IMR-90 (cell line): ENCODE results near the gene ALDH1A1. TPM values are rescaled to one million over a fixed set of nuclear protein-coding genes. Genes with fewer than 3 reads are reported as not detected.

Experiments used
- ATAC-seq: fragments of 200-7000 bp; cut with Tn5 transposase; 2 replicates; pipeline ENCODE4 v1.9.1; 2020; ENCODE audit warnings: low read depth, mild to moderate bottlenecking, moderate library complexity
- BruUV-seq: library from RNA; stranded (reverse); fragments of 400-500 nt; replicated peaks from 2 replicates; lab custom pipeline; 2021; lab: Mats Ljungman, UMichigan
- CTCF ChIA-PET: fragments of 300-600 bp; formaldehyde crosslinking; extraction: SDS; loops from one replicate; lab custom pipeline; 2021; ENCODE audit warnings: antibody characterized with exemption; lab: Yijun Ruan, JAX
- POLR2A ChIA-PET: fragments of 300-600 bp; sonication (Branson Sonifier 250); formaldehyde crosslinking; loops from one replicate; lab custom pipeline; 2022; ENCODE audit warnings: antibody characterized with exemption; ENCODE audit not compliant: unreplicated experiment; lab: Charles Lee
- DNase-seq: peaks from one replicate; pipeline ENCODE4 v3.0.0; 2013
- H2AFZ ChIP-seq: replicated peaks from 2 replicates; pipeline ENCODE3; 2013; ENCODE audit warnings: low read length, mild to moderate bottlenecking; ENCODE audit not compliant: poor library complexity
- H2AK5ac ChIP-seq: 2 replicates; pipeline ENCODE4 v1.6.1; 2013; ENCODE audit warnings: low read depth, low read length, inconsistent platforms
- H2AK9ac ChIP-seq: replicated peaks from 2 replicates; pipeline ENCODE3; 2013; ENCODE audit warnings: mild to moderate bottlenecking, low read depth, low read length, moderate library complexity; ENCODE audit not compliant: poor library complexity
- H2BK120ac ChIP-seq: 2 replicates; pipeline ENCODE4 v1.6.1; 2013; ENCODE audit warnings: low read depth, low read length, inconsistent platforms
- H2BK15ac ChIP-seq: 3 replicates; pipeline ENCODE4 v1.6.1; 2013; ENCODE audit warnings: low read depth, low read length, inconsistent platforms
- H2BK20ac ChIP-seq: 2 replicates; pipeline ENCODE4 v1.6.1; 2013; ENCODE audit warnings: low read depth, mild to moderate bottlenecking, inconsistent platforms, low read length, moderate library complexity
- H2BK5ac ChIP-seq: 2 replicates; pipeline ENCODE4 v1.6.1; 2013; ENCODE audit warnings: mild to moderate bottlenecking, low read depth, low read length, inconsistent platforms; ENCODE audit not compliant: poor library complexity, severe bottlenecking
- H3K14ac ChIP-seq: replicated peaks from 2 replicates; pipeline ENCODE4 v1.6.1; 2013; ENCODE audit warnings: low read depth, low read length, inconsistent platforms
- H3K18ac ChIP-seq: 2 replicates; pipeline ENCODE4 v1.6.1; 2013; ENCODE audit warnings: low read depth, low read length, control low read depth
- H3K23ac ChIP-seq: 2 replicates; pipeline ENCODE4 v1.6.1; 2013; ENCODE audit warnings: low read depth, low read length, inconsistent platforms
- H3K27ac ChIP-seq: 2 replicates; pipeline ENCODE4 v1.5.1; 2013; ENCODE audit warnings: mild to moderate bottlenecking, control low read depth, low read length; ENCODE audit not compliant: insufficient read depth
- H3K27me3 ChIP-seq: 2 replicates; pipeline ENCODE4 v1.6.1; 2013; ENCODE audit warnings: low read length; ENCODE audit not compliant: control insufficient read depth, insufficient read depth
- H3K36me3 ChIP-seq: 2 replicates; pipeline ENCODE4 v1.6.1; 2013; ENCODE audit warnings: low read length, mixed read lengths; ENCODE audit not compliant: control insufficient read depth, insufficient read depth
- H3K4ac ChIP-seq: 2 replicates; pipeline ENCODE4 v1.6.1; 2013; ENCODE audit warnings: low read depth, low read length, inconsistent platforms
- H3K4me1 ChIP-seq: 2 replicates; pipeline ENCODE4 v1.6.1; 2013; ENCODE audit warnings: low read length, mixed read lengths; ENCODE audit not compliant: control insufficient read depth, insufficient read depth
- H3K4me2 ChIP-seq: 2 replicates; pipeline ENCODE4 v1.6.1; 2013; ENCODE audit warnings: low read depth, mild to moderate bottlenecking, control low read depth, low read length, moderate library complexity
- H3K4me3 ChIP-seq: 2 replicates; pipeline ENCODE4 v1.5.1; 2013; ENCODE audit warnings: low read depth, mild to moderate bottlenecking, control low read depth, low read length, moderate library complexity; ENCODE audit not compliant: insufficient read depth
- H3K56ac ChIP-seq: 2 replicates; pipeline ENCODE4 v1.6.1; 2013; ENCODE audit warnings: low read length, inconsistent platforms; ENCODE audit not compliant: insufficient read depth; ENCODE audit errors: extremely low read depth
- H3K79me1 ChIP-seq, 2 experiments: 2 replicates each; pipeline ENCODE4 v1.6.1; 2013; ENCODE audit warnings: low read length in 2 of 2, inconsistent platforms in 1 of 2, low read depth in 1 of 2
- H3K9ac ChIP-seq: 2 replicates; pipeline ENCODE4 v1.6.1; 2013; ENCODE audit warnings: low read depth, low read length, control low read depth
- H3K9me1 ChIP-seq: 2 replicates; pipeline ENCODE4 v1.6.1; 2013; ENCODE audit warnings: low read length, inconsistent platforms; ENCODE audit not compliant: insufficient read depth
- H3K9me3 ChIP-seq: 2 replicates; pipeline ENCODE4 v1.6.1; 2013; ENCODE audit warnings: low read length; ENCODE audit not compliant: control insufficient read depth, insufficient read depth
- H4K20me1 ChIP-seq: 2 replicates; pipeline ENCODE4 v1.6.1; 2013; ENCODE audit warnings: low read length, inconsistent platforms; ENCODE audit not compliant: insufficient read depth
- H4K5ac ChIP-seq: 2 replicates; pipeline ENCODE4 v1.6.1; 2013; ENCODE audit warnings: mild to moderate bottlenecking, low read depth, low read length, control low read depth
- H4K8ac ChIP-seq, 2 experiments: 2 replicates each; pipeline ENCODE4 v1.6.1; 2013; ENCODE audit warnings: low read depth in 2 of 2, low read length in 2 of 2, control low read depth in 1 of 2, inconsistent platforms in 1 of 2
- H4K91ac ChIP-seq: 2 replicates; pipeline ENCODE4 v1.6.1; 2013; ENCODE audit warnings: low read depth, low read length, inconsistent platforms; ENCODE audit not compliant: insufficient read depth
- FOS ChIP-seq: fragments of 150-350 bp; IDR thresholded peaks from 2 replicates; pipeline ENCODE4 v1.6.1; 2016; ENCODE audit warnings: low read depth, low read length
- MXI1 ChIP-seq: IDR thresholded peaks from 2 replicates; pipeline ENCODE4 v1.6.1; 2012; ENCODE audit warnings: low read depth, mild to moderate bottlenecking, low read length, moderate library complexity, borderline replicate concordance
- NFE2L2 ChIP-seq: fragments of 150-350 bp; IDR thresholded peaks from 2 replicates; pipeline ENCODE4 v1.6.1; 2016; ENCODE audit warnings: low read depth, mild to moderate bottlenecking, low read length
- RCOR1 ChIP-seq: IDR thresholded peaks from 2 replicates; pipeline ENCODE4 v1.6.1; 2012; ENCODE audit warnings: mild to moderate bottlenecking, low read length, improper control_type of control experiment; ENCODE audit not compliant: insufficient replicate concordance
- SMC3 ChIP-seq: fragments of 150-350 bp; IDR thresholded peaks from 2 replicates; pipeline ENCODE4 v1.6.1; 2016; ENCODE audit warnings: low read depth, mild to moderate bottlenecking, antibody characterized with exemption, low read length, moderate library complexity
- WGBS, 2 experiments: methylation state at CpG; one replicate each; pipeline versions ENCODE4 v1.1.5 to v1.1.7; 2013; ENCODE audit warnings: missing lambda C conversion rate in 2 of 2; ENCODE audit not compliant: insufficient read length in 1 of 2; ENCODE audit errors: extremely low coverage in 2 of 2; 5-methylcytosine and 5-hydroxymethylcytosine counted together
- dilution Hi-C: fragments of 300-500 bp; cut with HindIII; formaldehyde crosslinking; loops from one replicate; pipeline ENCODE4 v1.14.3; 2018; ENCODE audit warnings: low sequenced_read_pairs; ENCODE audit not compliant: unreplicated experiment
- in situ Hi-C: fragments of 300-500 bp; cut with MboI; formaldehyde crosslinking; loops from 3 replicates; pipeline ENCODE4 v1.14.3; 2019; ENCODE audit warnings: low sequenced_read_pairs, inconsistent platforms, mixed read lengths
- intact Hi-C: fragments of 100-400 bp; cut with micrococcal nuclease; formaldehyde crosslinking; loops from 2 replicates; pipeline ENCODE4 v1.10.0; 2022
- polyA plus RNA-seq, 3 experiments: library from polyadenylated mRNA; depleted of rRNA; stranded (reverse); fragments of >200 nt; gene quantifications; 2 replicates each; pipeline ENCODE4 v1.2.3, GENCODE V29; 2012; ENCODE audit warnings: low replicate concordance in 1 of 3
- total RNA-seq: library from RNA; depleted of rRNA; stranded (reverse); fragments of >200 nt; gene quantifications from 2 replicates; pipeline ENCODE4 v1.2.3, GENCODE V29; 2012
- TF ChIP-seq, protein P1 (sequence below): fragments of 150-350 bp; IDR thresholded peaks from 2 replicates; pipeline ENCODE4 v1.6.1; 2017; ENCODE audit warnings: mild to moderate bottlenecking, antibody characterized with exemption, low read length, low read depth

ALDH1A1 gene
- total and polyA plus RNA-seq, 2 of the 4 experiments (the other 2 are of a cell fraction) = not detected

DNA sequence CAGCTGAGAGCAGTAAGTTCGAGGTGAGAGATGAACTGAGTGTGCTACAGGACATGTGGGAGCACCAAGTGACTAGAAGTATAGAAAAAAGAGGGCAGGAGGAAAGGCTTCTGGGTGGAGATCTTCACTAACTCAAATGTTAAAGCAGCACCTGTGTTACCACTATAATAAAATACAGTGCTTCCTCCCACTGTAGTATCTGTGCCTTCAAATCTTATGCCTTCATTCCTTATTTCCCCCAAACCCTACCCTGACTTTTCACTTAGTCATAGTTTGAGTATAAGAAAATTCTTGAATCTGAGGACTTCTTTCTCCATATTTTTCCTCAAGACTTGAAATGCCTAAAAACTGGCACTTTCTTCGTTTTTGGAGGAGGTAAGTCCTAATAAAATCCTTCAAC is 61.8 kb downstream of the ALDH1A1 start:
- Histone ChIP-seq H3K56ac (no peak overlapping the region), H2BK5ac (no peak overlapping the region), H2BK20ac (no peak overlapping the region), H3K27ac (no peak overlapping the region), H4K91ac (no peak overlapping the region), H3K79me1 (no peaks in the 10 kb centered on the region), H3K9me3 (no peaks in the 10 kb centered on the region), H2AK5ac (no peak overlapping the region), H3K14ac (no peak overlapping the region), H3K23ac (no peak overlapping the region), H2BK15ac (no peak overlapping the region), H3K9ac (no peak overlapping the region), H3K4me2 (no peak overlapping the region), H3K18ac (no peak overlapping the region), H2BK120ac (no peak overlapping the region), H3K4me1 (no peaks in the 10 kb centered on the region), H2AK9ac (no peak overlapping the region), H3K4me3 (no peak overlapping the region), H4K8ac (no peak overlapping the region), H3K36me3 (no peaks in the 10 kb centered on the region), H2AFZ (no peak overlapping the region), H4K20me1 (no peaks in the 10 kb centered on the region), H4K5ac (no peak overlapping the region), H3K9me1 (no peaks in the 10 kb centered on the region), H3K4ac (no peak overlapping the region), H3K27me3 (no peaks in the 10 kb centered on the region)
- TF ChIP-seq, protein P1, sequence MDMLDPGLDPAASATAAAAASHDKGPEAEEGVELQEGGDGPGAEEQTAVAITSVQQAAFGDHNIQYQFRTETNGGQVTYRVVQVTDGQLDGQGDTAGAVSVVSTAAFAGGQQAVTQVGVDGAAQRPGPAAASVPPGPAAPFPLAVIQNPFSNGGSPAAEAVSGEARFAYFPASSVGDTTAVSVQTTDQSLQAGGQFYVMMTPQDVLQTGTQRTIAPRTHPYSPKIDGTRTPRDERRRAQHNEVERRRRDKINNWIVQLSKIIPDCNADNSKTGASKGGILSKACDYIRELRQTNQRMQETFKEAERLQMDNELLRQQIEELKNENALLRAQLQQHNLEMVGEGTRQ = no peak
- TF ChIP-seq RCOR1 = no peak
- no peak for TF ChIP-seq NFE2L2
- TF ChIP-seq MXI1 = no peak
- TF ChIP-seq FOS = no peak
- TF ChIP-seq SMC3 = no peak
- ATAC-seq (no peak), DNase-seq (no peak)
- ChIA-PET POLR2A (no interaction called here), CTCF (no interaction called here)
- dilution Hi-C loops (no loop called here), in situ Hi-C loops (loop anchor here (10.0 kb wide), 1 partner anchor 56 kb away; no protein-coding TSS in a partner anchor), intact Hi-C loops (no loop called here)
- no CpG with 5 or more reads among the region's 2 CpGs for WGBS, 2 experiments
- no TSS peak for BruUV-seq
